ENCODE measurements around the gene PDSS2.

- TF ChIP-seq CTCF (conservative IDR thresholded peaks at IDR 0.05 in 1 of 2, IDR thresholded peaks at IDR 0.05 in 1 of 2; ENCODE audit: extremely low read depth in 1 of 2, insufficient read depth in 1 of 2, low read depth in 1 of 2, low read length in 2 of 2) (no peak), EZH2 (IDR thresholded peaks at IDR 0.05; ENCODE audit: borderline replicate concordance, low read length) (no peak)
Observed at GRCh38 chr6:107421696-107422256, 37.6 kb downstream of the PDSS2 start.

Measured in mammary epithelial cell (primary cell).